Measurements from ENCODE around the gene EIF3CL.
"Not testable (repeated sequence)": the region's sequence is repeated elsewhere in the genome, so short reads cannot be mapped to it uniquely, and the experiment has no call there.

EIF3CL gene

GRCh38 chr16:28377108-28377625 is 26.5 kb downstream of the EIF3CL start:
- H3K36me3 ChIP-seq; H3K4me3 ChIP-seq; H3K27ac ChIP-seq; H3K4me1 ChIP-seq; H3K27me3 ChIP-seq; intact Hi-C loops (cut with DNase I; ENCODE audit: low total_unique reads); H3K9me3 ChIP-seq: not testable (repeated sequence)
- DNase-seq, result peak in 1 of 2 donors; percentile 42

- H3K9me3 ChIP-seq; H3K4me3 ChIP-seq; DNase-seq; intact Hi-C loops (cut with DNase I; ENCODE audit: low total_unique reads); H3K4me1 ChIP-seq; H3K27ac ChIP-seq; H3K27me3 ChIP-seq; H3K36me3 ChIP-seq: not testable (repeated sequence)
Measured at GRCh38 chr16:28375115-28375514, 28.5 kb downstream of the EIF3CL start.

- H3K27ac ChIP-seq; H3K9me3 ChIP-seq; DNase-seq; intact Hi-C loops (cut with DNase I; ENCODE audit: low total_unique reads); H3K4me1 ChIP-seq; H3K27me3 ChIP-seq; H3K4me3 ChIP-seq; H3K36me3 ChIP-seq: not testable (repeated sequence)
Measured at GRCh38 chr16:28374281-28374680, 29.4 kb downstream of the EIF3CL start.

GRCh38 chr16:28367926-28368325 is 35.7 kb downstream of the EIF3CL start:
- not testable (repeated sequence) for DNase-seq

GRCh38 chr16:28364268-28365173 is 39.1 kb downstream of the EIF3CL start:
- not testable (repeated sequence) for H3K36me3 ChIP-seq

More at GRCh38 chr16:28367926-28368325, 35.7 kb downstream of the EIF3CL start:
- H3K27ac ChIP-seq; intact Hi-C loops (cut with DNase I; ENCODE audit: low total_unique reads); H3K27me3 ChIP-seq; H3K4me1 ChIP-seq; H3K9me3 ChIP-seq; H3K4me3 ChIP-seq; H3K36me3 ChIP-seq: not testable (repeated sequence)

GRCh38 chr16:28363408-28363807 is 40.2 kb downstream of the EIF3CL start, which contains the start of gene NPIPB6:
Gene NPIPB6 (minus strand): TSS chr16:28363508. CDS start chr16:28362822, 686 bp downstream.
- not testable (repeated sequence) for H3K27ac ChIP-seq

More at GRCh38 chr16:28364268-28365173, 39.1 kb downstream of the EIF3CL start:
- H3K4me3 ChIP-seq; H3K4me1 ChIP-seq; H3K27me3 ChIP-seq; DNase-seq; H3K9me3 ChIP-seq; H3K27ac ChIP-seq; intact Hi-C loops (cut with DNase I; ENCODE audit: low total_unique reads): not testable (repeated sequence)

GRCh38 chr16:28362600-28362999 is 41.0 kb downstream of the EIF3CL start:
- H3K27me3 ChIP-seq; H3K27ac ChIP-seq; DNase-seq; H3K36me3 ChIP-seq; H3K9me3 ChIP-seq; H3K4me3 ChIP-seq; intact Hi-C loops (cut with DNase I; ENCODE audit: low total_unique reads); H3K4me1 ChIP-seq: not testable (repeated sequence)

More at GRCh38 chr16:28363408-28363807, 40.2 kb downstream of the EIF3CL start, which contains the start of gene NPIPB6:
- H3K4me3 ChIP-seq; DNase-seq; H3K4me1 ChIP-seq; H3K27me3 ChIP-seq; H3K9me3 ChIP-seq; intact Hi-C loops (cut with DNase I; ENCODE audit: low total_unique reads); H3K36me3 ChIP-seq: not testable (repeated sequence)

GRCh38 chr16:28338230-28338629 is 65.4 kb downstream of the EIF3CL start:
- H3K36me3 ChIP-seq; H3K9me3 ChIP-seq; H3K4me1 ChIP-seq; intact Hi-C loops (cut with DNase I; ENCODE audit: low total_unique reads); H3K27ac ChIP-seq; H3K4me3 ChIP-seq; H3K27me3 ChIP-seq; DNase-seq: not testable (repeated sequence)

GRCh38 chr16:28336940-28337710 is 66.5 kb downstream of the EIF3CL start:
- intact Hi-C loops (cut with DNase I; ENCODE audit: low total_unique reads); H3K27ac ChIP-seq; H3K27me3 ChIP-seq; H3K9me3 ChIP-seq; H3K36me3 ChIP-seq; H3K4me1 ChIP-seq; H3K4me3 ChIP-seq: not testable (repeated sequence)
- DNase-seq, result peak in 1 of 2 donors; percentile 15

- H3K36me3 ChIP-seq; H3K4me1 ChIP-seq; H3K4me3 ChIP-seq; H3K27me3 ChIP-seq; H3K9me3 ChIP-seq; H3K27ac ChIP-seq; intact Hi-C loops (cut with DNase I; ENCODE audit: low total_unique reads): not testable (repeated sequence)
- DNase-seq, result peak in 1 of 2 donors; percentile 12
Measured at GRCh38 chr16:28335678-28336077, 68.0 kb downstream of the EIF3CL start.

GRCh38 chr16:28332632-28333031 is 71.0 kb downstream of the EIF3CL start:
- intact Hi-C loops (cut with DNase I; ENCODE audit: low total_unique reads); H3K9me3 ChIP-seq; H3K27me3 ChIP-seq; H3K27ac ChIP-seq; H3K4me3 ChIP-seq; DNase-seq; H3K36me3 ChIP-seq; H3K4me1 ChIP-seq: not testable (repeated sequence)

- H3K9me3 ChIP-seq; H3K4me1 ChIP-seq; H3K36me3 ChIP-seq; H3K27ac ChIP-seq; H3K27me3 ChIP-seq; H3K4me3 ChIP-seq; DNase-seq; intact Hi-C loops (cut with DNase I; ENCODE audit: low total_unique reads): not testable (repeated sequence)
Measured at GRCh38 chr16:28330981-28331380, 72.7 kb downstream of the EIF3CL start.

- H3K4me3 ChIP-seq; intact Hi-C loops (cut with DNase I; ENCODE audit: low total_unique reads); H3K9me3 ChIP-seq; H3K27me3 ChIP-seq; H3K4me1 ChIP-seq; H3K36me3 ChIP-seq; H3K27ac ChIP-seq: not testable (repeated sequence)
- DNase-seq, result peak in 1 of 2 donors; percentile 24
Measured at GRCh38 chr16:28330232-28330631, 73.4 kb downstream of the EIF3CL start.
